KMS-11 (cell line): ENCODE measurements around the gene RGL1.
A peak's percentile ranks its signal among the peaks of the same experiment; 100 is the strongest.

Experiments
- H2AFZ ChIP-seq: fragments of 200-600 bp; sonication (generic); 2 replicates; pipeline ENCODE4 v1.6.1; 2016; ENCODE audit warnings: antibody characterized with exemption, mixed run types, low read depth
- H3K27ac ChIP-seq: fragments of 200-600 bp; sonication (generic); 2 replicates; pipeline ENCODE4 v1.6.1; 2016; ENCODE audit warnings: mild to moderate bottlenecking, mixed run types
- H3K27me3 ChIP-seq: fragments of 200-600 bp; sonication (generic); 2 replicates; pipeline ENCODE4 v1.6.1; 2017; ENCODE audit warnings: mild to moderate bottlenecking, low read depth, mixed run types, moderate library complexity; ENCODE audit not compliant: insufficient read depth
- H3K36me3 ChIP-seq: fragments of 200-600 bp; sonication (generic); 2 replicates; pipeline ENCODE4 v1.6.1; 2017; ENCODE audit warnings: mild to moderate bottlenecking, mixed run types; ENCODE audit not compliant: insufficient read depth
- H3K4me1 ChIP-seq: fragments of 200-600 bp; sonication (generic); 2 replicates; pipeline ENCODE4 v1.6.1; 2016; ENCODE audit warnings: mild to moderate bottlenecking, low read depth, mixed run types; ENCODE audit not compliant: poor library complexity, severe bottlenecking
- H3K4me2 ChIP-seq: fragments of 200-600 bp; sonication (generic); 2 replicates; pipeline ENCODE4 v1.7.0; 2016; ENCODE audit warnings: mild to moderate bottlenecking, mixed run types
- H3K4me3 ChIP-seq: fragments of 200-600 bp; sonication (generic); IDR thresholded peaks from 2 replicates; pipeline ENCODE4 v1.6.1; 2017; ENCODE audit warnings: low read depth, low read length, mixed read lengths; ENCODE audit not compliant: insufficient read depth
- H3K79me2 ChIP-seq: fragments of 200-600 bp; sonication (generic); 2 replicates; pipeline ENCODE4 v1.6.1; 2016; ENCODE audit warnings: low read depth, mixed run types; ENCODE audit not compliant: insufficient read depth
- H3K9ac ChIP-seq: fragments of 200-600 bp; sonication (generic); 2 replicates; pipeline ENCODE4 v1.6.1; 2016; ENCODE audit warnings: mild to moderate bottlenecking, mixed run types
- H4K20me1 ChIP-seq: fragments of 200-600 bp; sonication (generic); 2 replicates; pipeline ENCODE4 v1.6.1; 2016; ENCODE audit warnings: mild to moderate bottlenecking, mixed run types; ENCODE audit not compliant: insufficient read depth
- CTCF ChIP-seq: fragments of 200-600 bp; sonication (generic); conservative IDR thresholded peaks from 2 replicates; pipeline ENCODE4 v1.6.1; 2017; ENCODE audit warnings: low read depth, mild to moderate bottlenecking, antibody characterized with exemption, low read length, moderate library complexity, mixed read lengths

The RGL1 gene

GRCh38 chr1:183817576-183818288 is 12.8 kb downstream of the RGL1 start:
- H3K79me2 ChIP-seq: peaks cover 98% of the 10 kb centered on the region
- peaks cover 97% of the 10 kb centered on the region for H3K4me1 ChIP-seq

GRCh38 chr1:183819059-183819458 is 14.1 kb downstream of the RGL1 start:
- H3K4me3 ChIP-seq: no peak overlapping the region

More at GRCh38 chr1:183817576-183818288, 12.8 kb downstream of the RGL1 start:
- H4K20me1 ChIP-seq: peaks cover 4% of the 10 kb centered on the region; the same call in 1 of the 2 replicates
- no peaks in the 10 kb centered on the region for H3K36me3 ChIP-seq
- no peak for TF ChIP-seq CTCF
- peak overlapping the region; percentile 49 for H3K4me2 ChIP-seq
- H3K27ac ChIP-seq: peak overlapping the region; percentile 61
- no peak overlapping the region for H2AFZ ChIP-seq
- peak overlapping the region; percentile 8 for H3K4me3 ChIP-seq
- H3K27me3 ChIP-seq: no peaks in the 10 kb centered on the region
- H3K9ac ChIP-seq: peak overlapping the region; percentile 11; the same call in 1 of the 2 replicates

GRCh38 chr1:183821309-183821888 is 16.5 kb downstream of the RGL1 start:
- Histone ChIP-seq H3K36me3 (no peaks in the 10 kb centered on the region), H3K9ac (no peak overlapping the region), H3K27ac (no peak overlapping the region; the same call in 1 of the 2 replicates), H4K20me1 (0 out of 2 replicates have a peak, but pooled peaks cover 15% of the 10 kb centered on the region), H3K4me3 (no peak overlapping the region), H3K27me3 (no peaks in the 10 kb centered on the region), H3K79me2 (peaks cover 98% of the 10 kb centered on the region), H3K4me2 (peak overlapping the region; percentile 3; the same call in 1 of the 2 replicates), H2AFZ (no peak overlapping the region), H3K4me1 (peaks cover 64% of the 10 kb centered on the region)
- no peak for TF ChIP-seq CTCF

More at GRCh38 chr1:183819059-183819458, 14.1 kb downstream of the RGL1 start:
- no peaks in the 10 kb centered on the region for H3K36me3 ChIP-seq
- H3K9ac ChIP-seq: no peak overlapping the region
- H3K4me1 ChIP-seq: peaks cover 88% of the 10 kb centered on the region
- peaks cover 98% of the 10 kb centered on the region for H3K79me2 ChIP-seq
- no peaks in the 10 kb centered on the region for H3K27me3 ChIP-seq
- peak overlapping the region; percentile 49 for H3K4me2 ChIP-seq
- no peak overlapping the region for H2AFZ ChIP-seq
- peaks cover 8% of the 10 kb centered on the region; the same call in 1 of the 2 replicates for H4K20me1 ChIP-seq
- TF ChIP-seq CTCF: no peak
- H3K27ac ChIP-seq: peak overlapping the region; percentile 61; the same call in 1 of the 2 replicates

- Histone ChIP-seq H3K4me1 (peaks cover 58% of the 10 kb centered on the region), H3K4me3 (no peak overlapping the region), H4K20me1 (0 out of 2 replicates have a peak, but pooled peaks cover 15% of the 10 kb centered on the region), H3K27me3 (no peaks in the 10 kb centered on the region), H3K9ac (no peak overlapping the region), H2AFZ (no peak overlapping the region), H3K4me2 (no peak overlapping the region; the same call in 1 of the 2 replicates), H3K27ac (no peak overlapping the region; the same call in 1 of the 2 replicates), H3K36me3 (no peaks in the 10 kb centered on the region), H3K79me2 (peaks cover 98% of the 10 kb centered on the region)
- TF ChIP-seq CTCF: no peak
These were observed 17.1 kb downstream of the RGL1 start for GRCh38 chr1:183821889-183822611.
